ENCODE data around the gene SPACDR.
"Not testable (repeated sequence)": the region's sequence is repeated elsewhere in the genome, so short reads cannot be mapped to it uniquely, and the experiment has no call there.

Gene SPACDR, protein sequence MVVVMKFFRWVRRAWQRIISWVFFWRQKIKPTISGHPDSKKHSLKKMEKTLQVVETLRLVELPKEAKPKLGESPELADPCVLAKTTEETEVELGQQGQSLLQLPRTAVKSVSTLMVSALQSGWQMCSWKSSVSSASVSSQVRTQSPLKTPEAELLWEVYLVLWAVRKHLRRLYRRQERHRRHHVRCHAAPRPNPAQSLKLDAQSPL

DNA sequence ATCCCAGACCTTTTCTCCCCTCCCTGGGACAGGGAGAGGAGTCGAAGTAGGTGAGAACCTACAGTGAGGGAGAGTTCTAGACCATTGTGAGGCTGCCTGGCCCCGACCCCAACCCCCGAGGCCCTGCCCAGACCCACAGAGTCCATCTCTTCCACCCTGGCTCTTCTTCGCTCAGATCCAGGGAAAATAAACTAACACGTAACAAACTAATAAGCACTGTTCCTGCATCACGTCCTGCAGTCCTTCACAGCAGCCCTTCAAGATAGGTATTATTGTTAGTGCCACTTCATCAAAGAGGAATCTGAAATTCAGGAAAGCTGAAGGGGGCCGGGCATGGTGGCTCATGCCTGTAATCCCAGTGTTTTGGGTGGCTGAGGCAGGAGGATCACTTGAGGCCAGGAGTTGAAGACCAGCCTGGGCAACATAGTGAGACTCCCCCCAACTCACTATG, at the start of gene SPACDR:
SPACDR (minus strand) TSS at position 51 of the 451 bp plus-strand sequence. CDS start 235 bp downstream, outside the sequence.
- DNase-seq = no peak

GRCh38 chr7:100513212-100513810, 49.3 kb upstream of the SPACDR start:
- DNase-seq = no peak

GRCh38 chr7:100510437-100511239, 46.6 kb upstream of the SPACDR start:
- no peak for DNase-seq

DNA sequence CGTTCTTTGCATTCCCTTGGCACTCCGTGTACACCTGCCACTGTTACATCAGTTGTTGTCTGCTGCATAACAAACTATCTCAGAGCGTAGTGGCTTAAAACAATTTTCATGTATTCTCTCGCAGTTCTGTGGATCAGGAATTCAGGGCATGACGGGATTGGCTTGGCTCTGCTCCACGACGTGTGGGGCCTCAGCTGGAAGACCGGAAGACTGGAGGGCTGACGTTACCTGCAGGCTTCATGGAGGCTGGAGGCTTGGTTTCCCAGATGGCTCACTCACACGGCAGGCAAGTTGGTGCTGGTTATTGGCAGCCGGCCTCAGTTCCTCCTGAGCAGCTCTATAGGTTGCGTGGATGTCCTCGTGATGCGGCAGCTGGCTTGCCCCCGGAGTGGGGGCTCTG, 45.2 kb upstream of the SPACDR start:
- DNase-seq = no peak

- DNase-seq = no peak
Observed at GRCh38 chr7:100506356-100506923, 42.4 kb upstream of the SPACDR start.

- no peak for DNase-seq
Observed at GRCh38 chr7:100504887-100505611, 41.0 kb upstream of the SPACDR start.

DNA sequence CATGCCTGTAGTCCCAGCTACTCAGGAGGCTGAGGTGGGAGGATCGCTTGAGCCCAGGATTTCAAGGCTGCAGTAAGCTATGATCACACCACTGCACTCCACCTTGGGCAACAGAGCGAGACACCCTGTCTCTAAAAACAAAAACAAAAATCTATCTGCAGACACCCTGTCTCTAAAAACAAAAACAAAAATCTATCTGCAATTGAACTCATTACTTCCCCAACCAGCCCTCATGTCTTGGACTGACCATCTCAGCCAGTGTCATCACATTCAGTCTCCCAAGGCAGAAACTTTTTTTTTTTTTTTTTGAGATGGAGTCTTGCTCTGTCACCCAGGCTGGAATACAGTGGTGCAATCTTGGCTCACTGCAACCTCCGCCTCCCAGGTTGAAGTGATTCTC, 40.0 kb upstream of the SPACDR start:
- not testable (repeated sequence) for DNase-seq

DNA sequence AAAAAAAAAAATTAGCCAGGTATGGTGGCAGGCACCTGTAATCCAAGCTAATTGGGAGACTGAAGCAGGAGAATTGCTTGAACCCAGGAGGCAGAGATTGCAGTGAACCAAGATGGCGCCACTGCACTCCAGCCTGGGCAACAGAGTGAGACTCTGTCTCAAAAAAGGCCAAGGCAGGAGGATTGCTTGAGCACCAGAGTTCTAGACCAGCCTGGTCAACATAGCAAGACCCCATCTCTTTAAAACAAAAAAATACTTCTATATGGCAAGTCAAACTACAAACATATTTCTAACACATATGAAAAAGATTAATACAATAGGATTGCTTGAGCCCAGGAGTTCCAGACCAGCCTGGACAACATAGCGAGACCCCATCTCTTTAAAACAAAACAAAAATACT, 36.7 kb upstream of the SPACDR start:
- DNase-seq = not testable (repeated sequence)

DNA sequence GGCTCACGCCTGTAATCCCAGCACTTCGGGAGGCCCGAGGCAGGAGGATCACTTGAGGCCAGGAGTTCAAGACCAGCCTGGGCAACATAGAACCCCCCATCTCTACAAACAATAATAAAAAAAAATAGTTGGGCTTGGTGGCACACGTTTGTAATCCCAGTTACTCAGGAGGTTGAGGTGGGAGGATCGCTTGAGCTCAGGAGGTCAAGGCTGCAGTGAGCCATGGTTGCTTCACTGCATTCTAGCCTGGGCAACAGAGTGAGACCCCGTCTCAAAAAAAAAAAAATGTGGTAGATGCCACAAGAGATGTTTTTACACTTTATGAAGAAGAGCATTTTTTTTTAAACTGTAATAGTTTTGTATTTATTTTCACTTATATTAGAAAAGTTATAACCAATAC, 32.4 kb upstream of the SPACDR start:
- DNase-seq = no peak

- DNase-seq = no peak
Observed at GRCh38 chr7:100493476-100494264, 29.6 kb upstream of the SPACDR start.

- DNase-seq = no peak
Observed at GRCh38 chr7:100492738-100493475, 28.8 kb upstream of the SPACDR start.

DNA sequence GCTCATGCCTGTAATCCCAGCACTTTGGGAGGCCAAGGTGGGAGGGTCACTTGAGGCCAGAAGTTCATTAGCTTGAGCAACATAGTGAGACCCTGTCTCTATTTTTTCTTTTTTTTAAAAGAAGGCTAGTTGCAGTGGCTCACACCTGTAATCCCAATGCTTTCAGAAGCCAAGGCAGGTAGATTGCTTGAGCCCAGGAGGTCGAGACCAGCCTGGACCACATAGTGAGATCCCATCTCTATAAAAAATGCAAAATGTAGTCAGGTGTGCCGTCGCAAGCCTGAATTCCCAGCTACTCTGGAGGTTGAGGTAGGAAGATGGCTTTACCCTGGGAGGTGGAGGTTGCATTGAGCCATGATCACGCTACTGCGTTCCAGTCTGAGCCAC, 27.1 kb upstream of the SPACDR start:
- DNase-seq = no peak

DNA sequence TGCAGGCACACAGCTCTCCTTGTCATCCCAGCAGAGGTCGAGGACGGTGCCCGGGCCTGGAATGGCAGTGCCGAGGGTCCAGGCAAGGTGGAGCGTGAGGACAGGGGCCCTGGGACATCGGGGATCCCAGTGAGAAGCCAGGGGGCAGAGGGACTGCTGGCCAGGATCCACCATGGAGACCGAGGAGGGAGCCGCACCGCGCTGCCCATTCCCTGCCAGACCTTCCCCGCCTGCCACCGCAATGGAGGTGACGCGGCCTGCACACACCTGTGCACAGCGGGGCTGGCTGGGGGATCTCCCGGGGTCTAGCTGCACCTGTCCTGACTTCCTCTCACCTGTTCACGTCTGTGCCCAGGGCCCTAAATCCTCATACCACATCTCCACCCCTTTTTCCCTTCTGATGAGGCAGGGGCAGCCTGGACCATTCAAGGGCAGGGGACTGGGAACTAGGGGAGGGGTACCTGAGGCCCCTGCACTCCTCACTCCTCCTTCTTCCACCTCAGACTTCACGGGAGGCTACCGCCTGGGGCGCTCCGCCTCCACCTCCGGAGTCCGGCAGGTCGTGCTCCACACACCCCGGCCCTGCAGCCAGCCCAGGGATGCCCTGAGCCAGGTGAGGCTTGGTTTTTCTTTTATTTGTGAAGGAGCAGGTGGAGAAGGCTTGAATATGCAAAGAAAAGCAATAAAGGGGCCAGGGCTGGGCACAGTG, 26.6 kb upstream of the SPACDR start:
- DNase-seq = no peak

GRCh38 chr7:100489824-100490223, 25.8 kb upstream of the SPACDR start:
- DNase-seq = no peak

DNA sequence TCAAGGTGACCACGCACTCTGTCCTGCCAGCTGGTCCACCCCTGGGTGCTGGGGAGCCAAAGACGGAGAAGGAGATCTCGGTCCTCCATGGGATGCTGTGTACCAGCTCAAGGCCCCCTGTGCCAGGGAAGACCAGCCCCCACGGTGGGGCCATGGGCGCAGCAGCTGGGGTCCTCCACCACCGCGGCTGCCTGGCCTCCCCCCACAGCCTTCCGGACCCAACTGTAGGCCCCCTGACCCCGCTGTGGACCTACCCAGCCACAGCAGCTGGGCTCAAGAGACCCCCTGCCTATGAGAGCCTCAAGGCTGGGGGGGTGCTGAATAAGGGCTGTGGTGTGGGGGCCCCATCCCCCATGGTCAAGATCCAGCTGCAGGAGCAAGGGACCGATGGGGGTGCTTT, 25.1 kb upstream of the SPACDR start:
- DNase-seq = no peak

DNA sequence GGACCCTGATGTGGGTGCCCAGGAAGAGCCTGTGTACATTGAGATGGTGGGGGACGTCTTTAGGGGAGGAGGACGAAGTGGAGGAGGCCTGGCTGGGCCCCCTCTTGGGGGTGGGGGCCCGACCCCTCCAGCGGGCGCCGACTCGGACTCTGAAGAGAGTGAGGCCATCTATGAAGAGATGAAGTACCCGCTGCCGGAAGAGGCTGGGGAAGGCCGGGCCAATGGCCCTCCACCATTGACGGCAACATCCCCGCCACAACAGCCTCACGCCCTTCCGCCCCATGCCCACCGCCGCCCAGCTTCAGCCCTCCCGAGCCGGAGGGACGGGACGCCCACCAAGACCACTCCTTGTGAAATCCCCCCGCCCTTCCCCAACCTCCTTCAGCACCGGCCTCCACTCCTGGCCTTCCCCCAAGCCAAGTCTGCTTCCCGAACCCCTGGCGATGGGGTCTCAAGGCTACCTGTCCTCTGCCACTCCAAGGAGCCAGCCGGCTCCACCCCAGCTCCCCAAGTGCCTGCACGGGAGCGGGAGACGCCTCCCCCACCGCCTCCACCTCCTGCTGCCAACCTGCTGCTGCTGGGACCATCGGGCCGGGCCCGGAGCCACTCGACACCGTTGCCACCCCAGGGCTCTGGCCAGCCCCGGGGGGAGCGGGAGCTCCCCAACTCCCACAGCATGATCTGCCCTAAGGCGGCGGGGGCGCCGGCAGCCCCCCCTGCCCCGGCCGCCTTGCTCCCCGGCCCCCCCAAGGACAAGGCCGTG, 24.5 kb upstream of the SPACDR start:
- DNase-seq = no peak

DNA sequence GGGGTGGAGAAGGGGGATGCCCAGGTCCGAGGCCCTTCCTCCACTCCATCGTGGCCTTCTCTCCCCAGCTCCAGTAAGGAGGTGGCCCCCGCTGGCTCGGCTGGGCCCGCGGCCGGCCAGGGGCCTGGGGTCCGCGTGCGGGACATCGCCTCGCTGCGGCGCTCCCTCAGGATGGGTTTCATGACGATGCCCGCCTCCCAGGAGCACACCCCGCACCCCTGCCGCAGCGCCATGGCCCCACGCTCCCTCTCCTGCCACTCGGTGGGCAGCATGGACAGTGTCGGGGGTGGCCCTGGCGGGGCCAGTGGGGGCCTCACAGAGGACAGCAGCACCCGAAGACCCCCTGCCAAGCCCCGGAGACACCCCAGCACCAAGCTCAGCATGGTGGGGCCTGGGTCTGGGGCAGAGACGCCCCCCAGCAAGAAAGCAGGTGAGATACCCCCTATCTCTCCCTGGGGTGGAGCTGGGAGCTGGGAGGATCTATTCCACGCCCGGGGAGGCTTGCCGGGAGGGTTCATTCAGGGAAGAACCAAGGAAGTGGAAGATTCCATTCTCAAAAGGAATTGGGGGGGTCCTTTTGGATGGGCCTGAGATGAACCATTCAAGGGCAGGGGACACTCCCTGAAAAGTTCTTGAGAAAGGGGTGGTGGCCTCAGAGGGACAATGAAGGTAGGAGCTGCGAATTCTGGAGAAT, 22.8 kb upstream of the SPACDR start:
- no peak for DNase-seq

- no peak for DNase-seq
Observed at GRCh38 chr7:100486111-100486636, 22.1 kb upstream of the SPACDR start.

- DNase-seq = no peak
Observed at GRCh38 chr7:100485471-100485876, 21.4 kb upstream of the SPACDR start.

Measured in GOT3 (cell line).